Measurements from ENCODE around the gene PIKFYVE.
"Not testable (repeated sequence)": the region's sequence is repeated elsewhere in the genome, so short reads cannot be mapped to it uniquely, and the experiment has no call there.

PIKFYVE gene

GRCh38 chr2:208377344-208377860 is 111.3 kb downstream of the PIKFYVE start:
- not testable (repeated sequence) for H3K9ac ChIP-seq (ENCODE audit: low read length); H3K27ac ChIP-seq (ENCODE audit: low read depth, low read length); H3K4me1 ChIP-seq (ENCODE audit: control insufficient read depth, insufficient read depth, low read length); H3K4me3 ChIP-seq (ENCODE audit: low read length); H3K36me3 ChIP-seq (ENCODE audit: control insufficient read depth, insufficient read depth, low read length); H3K27me3 ChIP-seq (ENCODE audit: control insufficient read depth, insufficient read depth, low read length)

DNA sequence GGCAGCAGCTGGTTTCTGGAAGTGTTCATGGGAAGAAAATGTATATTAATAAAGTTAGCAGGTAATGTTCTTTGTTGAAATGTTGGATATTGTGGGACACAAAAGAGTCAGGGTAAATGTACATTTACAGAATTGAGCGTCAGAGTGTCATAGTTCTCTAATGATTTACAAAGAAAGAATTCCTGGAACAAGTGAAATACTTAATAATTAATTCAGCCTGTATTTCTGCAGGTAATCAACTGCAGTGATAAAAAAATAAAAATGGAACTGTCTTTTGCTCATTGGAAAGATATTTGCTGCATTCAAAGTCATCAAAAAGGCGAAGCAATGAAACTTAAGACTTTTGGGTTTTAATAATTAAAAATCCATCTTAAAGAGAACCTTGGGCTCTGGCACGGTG is 113.1 kb downstream of the PIKFYVE start:
- Histone ChIP-seq H3K27me3 (ENCODE audit: control insufficient read depth, insufficient read depth, low read length) (no peaks in the 10 kb centered on the region), H3K4me1 (ENCODE audit: control insufficient read depth, insufficient read depth, low read length) (no peaks in the 10 kb centered on the region), H3K36me3 (ENCODE audit: control insufficient read depth, insufficient read depth, low read length) (no peaks in the 10 kb centered on the region), H3K4me3 (ENCODE audit: low read length) (no peak overlapping the region), H3K27ac (ENCODE audit: low read depth, low read length) (no peak overlapping the region), H3K9ac (ENCODE audit: low read length) (no peak overlapping the region)

GRCh38 chr2:208384637-208385036 is 118.6 kb downstream of the PIKFYVE start:
- no peaks in the 10 kb centered on the region for H3K36me3 ChIP-seq (ENCODE audit: control insufficient read depth, insufficient read depth, low read length)
- H3K27me3 ChIP-seq (ENCODE audit: control insufficient read depth, insufficient read depth, low read length): no peaks in the 10 kb centered on the region
- no peak overlapping the region for H3K9ac ChIP-seq (ENCODE audit: low read length)

GRCh38 chr2:208386541-208386940 is 120.5 kb downstream of the PIKFYVE start:
- H3K27me3 ChIP-seq (ENCODE audit: control insufficient read depth, insufficient read depth, low read length): no peaks in the 10 kb centered on the region
- H3K4me1 ChIP-seq (ENCODE audit: control insufficient read depth, insufficient read depth, low read length): no peaks in the 10 kb centered on the region
- H3K36me3 ChIP-seq (ENCODE audit: control insufficient read depth, insufficient read depth, low read length): no peaks in the 10 kb centered on the region
- H3K4me3 ChIP-seq (ENCODE audit: low read length): no peak overlapping the region
- H3K9ac ChIP-seq (ENCODE audit: low read length): no peak overlapping the region
- H3K27ac ChIP-seq (ENCODE audit: low read depth, low read length): no peak overlapping the region

More at GRCh38 chr2:208384637-208385036, 118.6 kb downstream of the PIKFYVE start:
- Histone ChIP-seq H3K27ac (ENCODE audit: low read depth, low read length) (no peak overlapping the region), H3K4me1 (ENCODE audit: control insufficient read depth, insufficient read depth, low read length) (no peaks in the 10 kb centered on the region), H3K4me3 (ENCODE audit: low read length) (no peak overlapping the region)

DNA sequence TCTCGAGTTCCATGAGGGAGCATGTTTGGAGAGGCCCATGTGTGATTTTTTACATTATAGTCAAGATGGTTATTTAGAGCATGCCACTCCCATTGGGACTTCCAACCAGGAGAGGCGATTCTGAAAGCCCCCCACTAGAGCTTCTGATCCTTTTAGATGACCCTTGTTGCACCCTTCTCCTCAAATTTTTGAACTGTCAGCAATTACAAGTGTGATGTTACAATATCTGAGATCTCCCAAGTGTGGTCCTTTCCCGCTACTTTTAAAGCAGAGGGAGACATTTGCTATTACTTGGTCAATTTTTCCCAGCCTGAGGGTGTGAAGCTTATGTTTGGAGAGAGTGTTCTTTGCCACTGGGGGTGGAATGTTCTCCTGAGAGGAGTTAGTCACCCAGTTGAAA is 123.9 kb downstream of the PIKFYVE start:
- H3K4me3 ChIP-seq (ENCODE audit: low read length): no peak overlapping the region

DNA sequence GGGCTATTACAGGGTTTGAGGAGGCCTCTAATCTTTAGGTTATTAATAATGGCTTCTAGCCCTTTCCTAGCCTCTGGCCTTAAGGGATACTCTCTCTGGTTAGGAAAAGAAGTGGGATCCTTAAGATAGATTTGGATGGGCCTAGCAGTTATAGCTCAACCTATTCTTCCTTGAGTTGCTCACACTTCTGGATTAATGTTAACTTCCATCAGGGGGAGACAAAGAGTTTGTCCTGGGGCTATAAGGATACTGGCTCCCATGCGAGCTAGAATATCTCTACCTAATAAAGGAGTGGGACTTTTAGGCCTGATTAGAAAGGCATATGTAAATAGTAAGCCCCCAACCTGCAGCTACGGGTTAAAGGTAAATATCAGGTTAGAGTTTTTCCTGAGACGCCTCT is 126.2 kb downstream of the PIKFYVE start:
- Histone ChIP-seq H3K36me3 (ENCODE audit: control insufficient read depth, insufficient read depth, low read length) (no peaks in the 10 kb centered on the region), H3K9ac (ENCODE audit: low read length) (no peak overlapping the region), H3K4me1 (ENCODE audit: control insufficient read depth, insufficient read depth, low read length) (no peaks in the 10 kb centered on the region), H3K4me3 (ENCODE audit: low read length) (no peak overlapping the region), H3K27me3 (ENCODE audit: control insufficient read depth, insufficient read depth, low read length) (no peaks in the 10 kb centered on the region), H3K27ac (ENCODE audit: low read depth, low read length) (no peak overlapping the region)

More for the DNA sequence above, 123.9 kb downstream of the PIKFYVE start:
- H3K9ac ChIP-seq (ENCODE audit: low read length): no peak overlapping the region
- no peaks in the 10 kb centered on the region for H3K27me3 ChIP-seq (ENCODE audit: control insufficient read depth, insufficient read depth, low read length)
- H3K36me3 ChIP-seq (ENCODE audit: control insufficient read depth, insufficient read depth, low read length): no peaks in the 10 kb centered on the region
- H3K4me1 ChIP-seq (ENCODE audit: control insufficient read depth, insufficient read depth, low read length): no peaks in the 10 kb centered on the region
- H3K27ac ChIP-seq (ENCODE audit: low read depth, low read length): no peak overlapping the region

DNA sequence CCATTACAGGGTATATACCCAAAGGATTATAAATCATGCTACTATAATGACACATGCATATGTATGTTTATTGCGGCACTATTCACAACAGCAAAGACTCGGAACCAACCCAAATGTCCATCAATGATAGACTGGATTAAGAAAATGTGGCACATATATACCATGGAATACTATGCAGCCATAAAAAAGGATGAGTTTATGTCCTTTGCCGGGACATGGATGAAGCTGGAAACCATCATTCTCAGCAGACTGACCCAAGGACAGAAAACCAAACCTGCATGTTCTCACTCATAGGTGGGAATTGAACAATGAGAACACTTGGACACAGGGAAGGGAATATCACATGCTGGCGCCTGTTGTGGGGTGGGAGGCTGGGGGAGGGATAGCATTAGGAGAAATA is 130.7 kb downstream of the PIKFYVE start:
- not testable (repeated sequence) for H3K4me1 ChIP-seq (ENCODE audit: control insufficient read depth, insufficient read depth, low read length); H3K27ac ChIP-seq (ENCODE audit: low read depth, low read length); H3K27me3 ChIP-seq (ENCODE audit: control insufficient read depth, insufficient read depth, low read length); H3K36me3 ChIP-seq (ENCODE audit: control insufficient read depth, insufficient read depth, low read length); H3K4me3 ChIP-seq (ENCODE audit: low read length); H3K9ac ChIP-seq (ENCODE audit: low read length)

- H3K36me3 ChIP-seq (ENCODE audit: control insufficient read depth, insufficient read depth, low read length): no peaks in the 10 kb centered on the region
- no peaks in the 10 kb centered on the region for H3K27me3 ChIP-seq (ENCODE audit: control insufficient read depth, insufficient read depth, low read length)
- no peak overlapping the region for H3K27ac ChIP-seq (ENCODE audit: low read depth, low read length)
- no peak overlapping the region for H3K4me3 ChIP-seq (ENCODE audit: low read length)
- no peak overlapping the region for H3K9ac ChIP-seq (ENCODE audit: low read length)
- no peaks in the 10 kb centered on the region for H3K4me1 ChIP-seq (ENCODE audit: control insufficient read depth, insufficient read depth, low read length)
These were observed 133.1 kb downstream of the PIKFYVE start for GRCh38 chr2:208399201-208399600.

GRCh38 chr2:208406474-208407451 is 140.7 kb downstream of the PIKFYVE start, which contains the start of gene PTH2R:
Gene PTH2R, plus strand, starts transcription at chr2:208406792. Its CDS starts 252 bp downstream, at chr2:208407044.
- Histone ChIP-seq H3K27ac (ENCODE audit: low read depth, low read length) (no peak within 1 kb of the TSS), H3K27me3 (ENCODE audit: control insufficient read depth, insufficient read depth, low read length) (peaks cover 3% of the 10 kb centered on the region), H3K4me3 (ENCODE audit: low read length) (peak within 1 kb of the TSS; percentile 27), H3K4me1 (ENCODE audit: control insufficient read depth, insufficient read depth, low read length) (no peaks in the 10 kb centered on the region), H3K9ac (ENCODE audit: low read length) (no peak within 1 kb of the TSS), H3K36me3 (ENCODE audit: control insufficient read depth, insufficient read depth, low read length) (no peaks in the 10 kb centered on the region)

DNA sequence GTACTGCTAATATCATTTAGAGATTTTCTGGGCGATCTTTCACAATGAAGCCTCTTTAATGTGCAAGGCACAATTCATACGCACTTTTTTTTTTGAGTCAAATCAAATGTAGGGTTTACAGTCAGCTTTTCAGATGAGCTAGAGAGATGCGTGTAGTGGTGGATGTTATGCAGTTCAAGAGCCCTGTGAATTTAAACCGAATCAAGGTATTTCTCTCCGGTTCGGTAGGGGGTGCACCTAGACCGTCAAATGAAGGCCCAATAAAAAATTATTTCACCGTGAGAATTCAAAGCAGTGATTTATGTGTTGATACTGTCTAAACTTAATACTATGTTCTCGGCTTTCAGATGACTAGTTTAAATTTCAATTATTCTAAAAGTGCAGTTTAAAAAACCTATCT is 141.6 kb downstream of the PIKFYVE start:
- H3K4me1 ChIP-seq (ENCODE audit: control insufficient read depth, insufficient read depth, low read length): no peaks in the 10 kb centered on the region
- no peak overlapping the region for H3K9ac ChIP-seq (ENCODE audit: low read length)
- no peaks in the 10 kb centered on the region for H3K36me3 ChIP-seq (ENCODE audit: control insufficient read depth, insufficient read depth, low read length)
- peaks cover 3% of the 10 kb centered on the region for H3K27me3 ChIP-seq (ENCODE audit: control insufficient read depth, insufficient read depth, low read length)
- H3K4me3 ChIP-seq (ENCODE audit: low read length): no peak overlapping the region
- H3K27ac ChIP-seq (ENCODE audit: low read depth, low read length): no peak overlapping the region

Data from rectal smooth muscle tissue (tissue), 1 donor.